GM18526 (cell line): Measurements from ENCODE around the gene HSPD1.

ENCODE experiments used
- POLR2A ChIP-seq: IDR thresholded peaks from 3 replicates; pipeline ENCODE4 v1.6.1; 2011; ENCODE audit not compliant: insufficient read length; ENCODE audit errors: extremely low read depth

HSPD1 gene

GRCh38 chr2:197454923-197455322 is 44.7 kb downstream of the HSPD1 start:
- no peak for TF ChIP-seq POLR2A

GRCh38 chr2:197453914-197454398 is 45.7 kb downstream of the HSPD1 start:
- TF ChIP-seq POLR2A, result no peak

GRCh38 chr2:197453123-197453913 is 46.3 kb downstream of the HSPD1 start, which contains the start of gene COQ10B:
COQ10B (plus strand) TSS chr2:197453552; CDS start chr2:197453561, 9 bp downstream.
- TF ChIP-seq POLR2A, result peak; percentile 63

DNA sequence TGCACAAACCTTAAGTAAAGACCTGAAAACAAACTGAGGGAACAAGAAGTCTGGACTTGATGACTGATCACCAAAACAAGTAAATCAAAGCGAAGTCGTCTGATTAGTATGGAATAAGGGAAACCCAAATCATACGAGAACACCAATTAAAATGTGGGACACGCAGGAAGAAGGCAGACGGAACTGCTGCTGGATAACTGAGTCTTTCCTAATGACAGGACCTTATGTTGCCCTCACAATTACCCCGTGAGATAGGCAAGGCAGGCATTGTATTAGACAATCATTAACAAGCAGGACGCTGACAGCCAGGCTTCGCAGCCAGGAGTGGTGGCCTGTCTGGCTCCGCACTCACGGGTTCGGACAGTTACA is 46.9 kb downstream of the HSPD1 start:
- peak; percentile 74 for TF ChIP-seq POLR2A

GRCh38 chr2:197450465-197450864 is 49.2 kb downstream of the HSPD1 start:
- no peak for TF ChIP-seq POLR2A

DNA sequence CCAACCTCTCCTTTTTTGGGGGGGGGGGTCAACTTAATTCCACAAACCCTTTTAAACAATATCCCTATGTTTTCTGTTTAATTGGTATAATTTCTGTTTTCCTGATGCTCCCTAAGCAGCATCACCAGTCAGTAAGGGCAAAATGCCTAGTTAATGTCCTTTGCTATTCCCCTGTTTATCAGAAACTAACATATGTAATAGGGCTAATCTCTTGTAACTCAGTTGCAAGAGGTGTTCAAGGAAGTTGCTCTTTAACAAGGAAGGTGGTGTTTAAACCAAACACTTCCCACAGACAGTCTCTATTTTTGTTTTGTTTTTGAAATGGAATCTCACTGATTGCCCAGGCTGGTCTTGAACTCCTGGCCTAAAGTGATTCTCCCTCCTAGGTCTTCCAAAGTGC is 52.8 kb downstream of the HSPD1 start:
- no peak for TF ChIP-seq POLR2A

- TF ChIP-seq POLR2A, result no peak
Observed at GRCh38 chr2:197445746-197446145, 53.9 kb downstream of the HSPD1 start.

DNA sequence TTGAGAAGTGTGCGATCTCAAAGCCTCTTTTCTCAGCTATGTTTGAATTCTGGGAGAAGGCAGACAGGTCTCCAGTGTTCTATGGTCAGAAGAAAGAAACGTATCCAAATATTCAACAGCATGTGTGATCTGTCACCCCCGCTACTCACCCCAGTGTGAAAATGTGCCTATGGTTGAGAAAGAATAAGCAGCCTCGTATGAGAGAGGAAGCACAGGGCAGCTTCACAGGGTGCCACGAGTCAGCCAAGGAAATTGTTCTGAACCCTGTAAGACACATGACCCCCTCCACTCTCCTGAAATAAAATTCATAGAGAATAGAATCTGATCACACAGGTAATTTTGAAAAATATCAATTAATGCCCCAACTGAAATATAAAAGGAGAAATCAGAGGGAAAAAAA is 56.8 kb downstream of the HSPD1 start:
- TF ChIP-seq POLR2A, result no peak

GRCh38 chr2:197437380-197437779 is 62.3 kb downstream of the HSPD1 start:
- no peak for TF ChIP-seq POLR2A
